ENCODE data around the gene STX10. TPM values are rescaled to one million over a fixed set of nuclear protein-coding genes. Genes with fewer than 3 reads are reported as not detected.

The STX10 gene
- total RNA-seq, 2 experiments from 2014 or later, result 62.8 to 69.0 TPM

- ChIA-PET CTCF (interaction anchor here (0.6 to 3.8 kb wide), 7 partner anchors 12 to 161 kb away, joined by 3 to 15 read pairs (median 5); partner anchors contain the start of genes IER2 and STX10), POLR2A (interaction anchor here (0.6 to 1.7 kb wide), 4 partner anchors 16 to 36 kb away, joined by 3 to 5 read pairs (median 4); no protein-coding TSS in a partner anchor)
Measured at GRCh38 chr19:13116282-13117175, 33.6 kb downstream of the STX10 start, which contains the start of gene TRMT1. TRMT1 (minus strand) TSS chr19:13116740; CDS start chr19:13116399, 341 bp downstream.

GRCh38 chr19:13115936-13116281, 34.3 kb downstream of the STX10 start:
- POLR2A ChIA-PET, result interaction anchor here (1.0 to 1.1 kb wide), 2 partner anchors 11 to 37 kb away, joined by 3 to 4 read pairs; no protein-coding TSS in a partner anchor
- CTCF ChIA-PET, result interaction anchor here (1.2 to 3.8 kb wide), 3 partner anchors 11 to 138 kb away, joined by 3 to 14 read pairs (median 5); no protein-coding TSS in a partner anchor

- CTCF ChIA-PET, result interaction anchor here (0.6 kb wide), 1 partner anchor 203 kb away, joined by 3 read pairs; no protein-coding TSS in a partner anchor
Measured at GRCh38 chr19:13112555-13112954, 37.6 kb downstream of the STX10 start.

DNA sequence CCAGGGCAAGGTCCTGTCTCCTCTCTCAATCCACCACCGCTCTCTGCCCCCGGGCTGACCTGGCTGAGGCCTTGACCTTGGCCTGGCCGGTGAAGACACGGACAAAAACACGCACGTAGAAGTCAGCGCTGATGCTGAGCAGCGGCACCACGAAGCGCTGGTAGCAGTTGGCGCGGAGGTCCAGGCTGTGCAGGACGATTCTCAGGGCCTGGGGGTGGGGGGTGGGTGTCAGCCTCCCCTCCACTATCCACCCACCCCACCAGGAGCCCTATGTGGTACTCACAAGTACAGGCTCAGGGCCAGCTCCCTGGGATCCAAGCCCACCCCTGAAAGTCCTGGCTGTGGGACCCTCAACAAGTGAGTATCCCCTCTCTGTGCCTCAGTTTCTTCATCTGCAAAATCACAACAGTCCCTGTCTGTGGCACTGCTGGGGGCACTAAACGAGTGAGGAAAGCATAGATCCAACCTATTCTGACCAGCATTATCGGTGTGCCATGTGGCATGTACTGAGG, 40.0 kb downstream of the STX10 start:
- POLR2A ChIA-PET, result no interaction called here

More at GRCh38 chr19:13112555-13112954, 37.6 kb downstream of the STX10 start:
- POLR2A ChIA-PET, result no interaction called here

DNA sequence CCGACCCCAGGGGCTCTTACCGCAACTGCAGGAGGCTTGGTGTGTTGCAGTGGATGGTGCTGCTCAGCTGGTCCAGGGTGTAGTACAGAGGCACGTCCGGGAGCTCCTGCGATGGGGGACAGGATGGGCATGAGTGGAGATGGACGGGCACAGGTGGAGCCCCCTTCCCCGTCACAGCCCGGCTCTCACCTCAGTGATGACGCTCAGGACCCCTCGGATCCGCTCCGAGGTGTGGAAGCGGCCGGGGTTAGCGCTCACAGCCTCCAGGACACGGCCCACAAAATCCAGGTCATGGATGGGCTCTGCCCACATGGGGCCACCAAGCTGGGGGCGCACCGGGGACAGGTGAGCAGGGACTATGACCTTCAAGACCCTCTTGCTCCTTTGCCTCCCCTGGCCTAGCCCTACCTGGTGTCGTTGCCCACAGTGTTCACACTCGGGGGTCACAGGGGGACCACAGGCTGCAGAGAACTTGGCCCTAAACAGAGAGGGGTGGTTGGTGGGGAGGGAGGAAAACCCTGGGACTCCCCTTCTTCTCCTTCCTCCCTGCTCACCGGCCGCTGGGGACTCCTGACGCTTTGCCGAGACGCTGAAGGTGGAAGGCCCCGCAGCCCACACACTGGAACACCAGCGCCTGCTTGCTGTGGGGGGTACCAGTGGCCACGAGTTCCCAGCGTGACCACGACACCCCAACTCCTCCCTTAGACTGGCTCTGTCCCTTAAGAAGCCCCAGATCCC, 40.6 kb downstream of the STX10 start:
- CTCF ChIA-PET, result interaction anchor here (1.3 kb wide), 1 partner anchor 10 kb away, joined by 3 read pairs; no protein-coding TSS in a partner anchor
- POLR2A ChIA-PET, result no interaction called here

More for the DNA sequence above, 40.0 kb downstream of the STX10 start:
- CTCF ChIA-PET, result interaction anchor here (1.3 to 1.4 kb wide), 2 partner anchors 9 to 40 kb away, joined by 3 read pairs; partner anchors contain the start of genes IER2 and STX10

DNA sequence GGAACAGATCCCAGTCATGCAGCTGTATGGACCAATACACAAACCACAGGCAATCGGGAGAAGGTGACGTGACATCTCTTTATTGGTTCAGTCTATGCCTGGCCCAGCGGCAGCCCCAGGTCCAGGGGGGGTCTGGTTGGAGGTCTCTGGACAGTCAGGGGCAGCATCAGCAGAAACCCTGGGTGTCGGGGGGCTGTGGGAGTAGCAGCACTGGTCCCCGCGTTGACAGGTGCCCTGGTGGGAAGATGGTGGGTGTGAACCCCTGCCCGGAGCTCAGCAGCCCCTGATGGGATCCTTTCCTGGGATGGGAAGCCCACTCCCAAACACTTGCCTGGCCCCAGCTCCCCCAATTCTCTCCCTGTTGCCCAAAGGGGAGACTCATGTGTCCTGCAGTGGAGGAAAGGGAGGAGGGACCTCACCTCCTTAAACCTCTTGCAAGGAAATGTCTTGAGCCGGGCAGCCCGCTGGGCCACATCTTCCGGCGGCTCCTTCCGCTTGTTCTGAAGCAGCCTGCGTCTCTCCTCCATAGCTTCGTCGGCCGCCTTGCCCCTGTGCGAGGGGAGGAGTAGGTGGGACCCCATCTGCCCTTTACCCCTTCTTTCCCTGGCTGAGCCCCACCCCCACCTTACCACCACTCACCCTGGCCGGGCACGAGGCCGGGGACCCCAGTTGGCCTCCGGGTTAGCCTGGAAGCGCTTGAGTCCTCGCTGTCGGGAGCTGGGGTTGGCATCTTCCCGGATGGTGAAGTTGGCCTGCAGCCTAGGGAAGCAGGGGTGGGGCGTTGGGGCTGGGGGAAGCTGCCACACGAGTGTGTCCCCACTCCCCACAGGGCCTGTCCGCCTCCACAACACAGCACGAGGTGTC, 45.1 kb downstream of the STX10 start:
- ChIA-PET POLR2A (interaction anchor here (1.0 to 1.4 kb wide), 3 partner anchors 10 to 27 kb away, joined by 3 to 5 read pairs (median 3); partner anchors contain the start of gene NACC1), CTCF (interaction anchor here (0.6 to 2.7 kb wide), 10 partner anchors 10 to 158 kb away, joined by 3 to 16 read pairs (median 8); partner anchors contain the start of genes NACC1 and TRMT1)

DNA sequence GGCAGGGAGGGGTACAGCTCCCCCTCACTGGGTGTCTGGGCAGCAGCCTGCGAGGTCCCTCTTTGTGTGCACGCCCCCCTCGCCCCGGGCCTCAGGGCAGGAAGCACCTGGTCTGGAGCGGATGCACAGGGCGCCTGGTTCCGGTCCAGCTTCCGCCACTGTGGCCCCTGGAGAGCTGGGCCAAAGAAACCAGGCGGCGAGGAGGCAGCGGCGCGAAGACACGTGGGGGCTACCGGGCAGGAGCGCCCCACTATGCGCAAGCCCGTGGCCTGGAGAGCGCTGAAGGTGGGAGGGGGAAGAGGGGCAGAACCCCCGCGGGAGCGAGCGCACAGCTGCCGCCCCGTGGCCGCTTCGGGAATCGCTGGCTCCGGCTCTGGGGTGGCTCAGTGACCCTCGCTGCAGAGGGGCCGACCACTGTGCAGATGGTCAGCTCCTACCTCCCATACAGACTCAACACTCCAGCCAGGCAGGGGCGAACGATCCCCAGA, 45.8 kb downstream of the STX10 start:
- POLR2A ChIA-PET, result interaction anchor here (0.6 to 1.4 kb wide), 4 partner anchors 11 to 48 kb away, joined by 3 to 5 read pairs (median 3); partner anchors contain the start of gene NACC1
- CTCF ChIA-PET, result interaction anchor here (0.8 to 2.7 kb wide), 9 partner anchors 10 to 159 kb away, joined by 3 to 16 read pairs (median 8); partner anchors contain the start of genes NACC1 and TRMT1

GRCh38 chr19:13103581-13104359, 46.4 kb downstream of the STX10 start:
- CTCF ChIA-PET, result interaction anchor here (1.2 to 2.7 kb wide), 8 partner anchors 9 to 139 kb away, joined by 3 to 16 read pairs (median 8); partner anchors contain the start of genes NACC1 and TRMT1
- POLR2A ChIA-PET, result interaction anchor here (0.6 to 1.4 kb wide), 3 partner anchors 12 to 49 kb away, joined by 3 to 5 read pairs (median 3); partner anchors contain the start of gene NACC1

DNA sequence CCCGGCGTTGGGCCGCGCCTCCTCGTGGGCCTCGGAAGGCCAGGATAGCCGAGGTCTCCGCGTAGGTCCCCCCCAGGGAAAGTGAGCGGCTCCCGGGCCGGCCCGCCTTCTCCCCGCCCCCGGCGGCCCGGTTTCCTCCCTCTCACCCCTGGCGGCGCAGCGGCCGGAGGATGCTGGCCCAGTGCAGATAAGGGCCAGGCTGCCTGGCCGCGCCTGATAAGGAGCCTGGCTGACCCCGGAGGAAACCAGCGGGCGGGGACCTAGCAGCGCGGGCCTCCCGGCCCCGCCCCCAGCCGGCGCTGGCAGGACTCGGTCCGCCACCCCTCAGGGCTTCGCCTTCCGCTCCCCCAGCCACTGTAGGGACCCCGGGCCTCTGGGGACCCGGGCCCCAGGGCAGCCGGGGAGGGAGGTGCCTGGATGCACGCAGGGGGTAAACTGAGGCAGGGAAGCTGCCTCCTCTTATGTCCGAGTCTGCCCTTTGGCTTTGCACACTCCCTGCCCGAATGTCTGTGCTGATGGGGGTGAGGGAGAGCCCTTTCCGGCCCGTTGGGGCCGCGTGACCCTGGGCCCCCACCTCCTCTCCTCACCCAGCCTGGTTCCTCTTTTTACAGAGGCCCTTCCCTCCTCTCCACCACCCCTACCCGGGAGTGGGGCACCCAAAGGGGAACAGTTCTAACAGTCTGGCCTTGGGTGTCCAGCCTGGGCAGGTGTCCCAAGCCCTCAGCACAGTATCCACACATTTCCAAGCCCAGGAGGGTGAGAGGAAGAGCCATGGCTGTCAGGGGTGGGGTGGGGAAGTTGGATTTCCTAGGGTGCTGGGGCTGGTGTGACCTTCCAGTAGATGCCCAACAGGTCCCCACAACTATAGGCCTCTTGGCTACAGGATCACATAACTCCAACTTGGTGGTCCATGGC, 47.3 kb downstream of the STX10 start, which contains the start of gene LYL1:
Gene LYL1, minus strand, starts transcription at position 193 of the 915 bp plus-strand sequence. CDS start 1,687 bp downstream, outside the sequence.
- CTCF ChIA-PET, result interaction anchor here (1.8 to 2.7 kb wide), 4 partner anchors 17 to 138 kb away, joined by 5 to 16 read pairs (median 10); partner anchors contain the start of gene NACC1
- POLR2A ChIA-PET, result no interaction called here

DNA sequence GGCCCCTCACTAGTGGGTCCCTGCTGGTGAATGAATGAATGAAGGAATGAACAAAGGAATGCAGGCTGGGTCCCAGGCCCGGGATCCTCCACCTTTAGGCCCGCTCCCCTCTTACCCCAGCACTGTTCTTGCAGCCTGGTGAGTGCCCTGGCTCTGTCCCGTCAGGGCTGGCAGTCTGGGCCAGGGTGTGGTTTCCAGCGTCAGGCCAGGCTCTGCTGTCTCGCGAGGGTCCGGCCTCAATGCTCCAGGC, 47.8 kb downstream of the STX10 start:
- ChIA-PET POLR2A (no interaction called here), CTCF (no interaction called here)

GRCh38 chr19:13101590-13102415, 48.4 kb downstream of the STX10 start:
- ChIA-PET POLR2A (no interaction called here), CTCF (interaction anchor here (0.8 to 1.2 kb wide), 3 partner anchors 12 to 136 kb away, joined by 3 to 4 read pairs (median 3); no protein-coding TSS in a partner anchor)

- POLR2A ChIA-PET, result no interaction called here
- CTCF ChIA-PET, result interaction anchor here (0.8 to 1.2 kb wide), 4 partner anchors 13 to 136 kb away, joined by 3 to 4 read pairs (median 3); no protein-coding TSS in a partner anchor
Measured at GRCh38 chr19:13100841-13101589, 49.2 kb downstream of the STX10 start.

- ChIA-PET POLR2A (interaction anchor here (0.6 kb wide), 2 partner anchors 17 to 19 kb away, joined by 3 to 9 read pairs; no protein-coding TSS in a partner anchor), CTCF (interaction anchor here (0.6 to 1.7 kb wide), 7 partner anchors 39 to 135 kb away, joined by 3 to 14 read pairs (median 4); no protein-coding TSS in a partner anchor)
Measured at GRCh38 chr19:13100031-13100588, 50.1 kb downstream of the STX10 start.
